ENCODE results near the gene CNTNAP5.

CNTNAP5 gene

DNA sequence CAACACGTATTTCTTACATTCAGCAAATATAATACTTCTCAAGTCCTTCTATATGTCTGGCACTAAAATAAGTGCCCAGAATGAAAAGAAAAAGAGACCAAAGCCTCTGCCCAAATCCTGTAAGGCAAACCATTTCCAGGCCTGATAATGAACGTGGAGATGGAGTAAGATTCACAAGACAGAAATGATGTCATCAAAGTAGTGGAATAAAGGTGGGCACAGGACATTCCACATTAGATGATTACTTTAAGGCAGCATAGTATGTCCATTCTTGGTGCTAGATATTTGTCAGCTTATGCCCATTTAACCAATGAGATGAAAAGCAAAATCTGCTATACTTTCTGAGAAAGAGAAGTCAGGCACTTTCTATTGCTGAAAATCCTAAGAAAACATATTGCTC, 38.5 kb downstream of the CNTNAP5 start:
- DNase-seq (ENCODE audit: low read depth): no peak

DNA sequence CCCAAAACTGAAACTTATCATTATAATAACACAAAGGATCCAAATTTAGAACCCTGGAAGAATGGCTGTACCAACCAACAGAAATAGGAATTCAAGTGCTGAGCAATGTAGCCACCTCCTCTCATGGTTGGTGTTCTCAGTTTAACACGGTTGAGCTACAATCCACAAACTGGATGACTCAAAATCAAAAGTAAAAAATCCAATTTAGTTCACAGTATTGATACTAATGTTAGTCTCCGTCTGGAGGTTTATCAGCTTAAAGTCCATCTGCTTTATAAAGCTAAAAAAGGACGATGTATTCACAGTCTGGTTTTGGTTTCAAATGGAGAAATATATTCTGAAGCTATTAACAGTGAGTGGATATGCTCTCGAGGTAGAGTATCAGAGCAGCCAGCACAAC, 40.5 kb downstream of the CNTNAP5 start:
- no peak for DNase-seq (ENCODE audit: low read depth)

DNA sequence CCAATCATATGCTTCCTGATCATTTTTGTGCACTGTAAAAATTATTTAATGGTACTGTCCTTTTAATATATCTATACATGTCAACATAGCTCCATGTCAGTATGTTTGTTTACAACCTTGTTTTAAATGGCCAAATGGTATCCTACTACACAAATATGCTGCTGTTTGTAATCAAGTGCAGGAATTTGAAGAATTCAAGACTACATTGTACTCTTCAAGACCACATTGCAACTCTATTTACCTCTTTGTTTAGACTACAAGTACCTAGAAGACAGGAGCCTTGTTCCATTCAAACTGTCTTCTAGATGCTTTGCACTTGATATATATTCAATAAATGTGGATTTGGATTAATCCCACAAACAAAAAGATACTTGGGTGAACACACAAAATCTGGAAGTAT, 41.7 kb downstream of the CNTNAP5 start:
- DNase-seq (ENCODE audit: low read depth): no peak

DNA sequence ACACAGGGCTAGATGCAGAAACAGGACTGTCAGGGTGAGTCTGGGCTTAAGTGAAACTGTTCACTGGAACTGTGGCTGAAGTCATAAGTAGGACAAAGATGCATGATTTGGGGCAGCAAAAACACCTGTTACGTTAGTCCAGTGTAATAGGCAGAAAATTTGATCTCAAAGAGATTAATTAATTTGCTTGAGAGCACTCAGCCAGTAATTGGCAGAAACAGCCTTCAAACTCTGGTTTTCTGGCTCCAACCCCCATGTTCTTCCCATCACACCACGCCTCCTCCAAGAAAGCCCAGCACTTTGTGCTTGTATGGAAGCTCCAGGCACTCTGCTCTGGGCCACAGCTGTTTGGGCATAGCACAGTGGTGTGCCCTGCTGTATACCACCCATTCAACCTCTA, 54.0 kb downstream of the CNTNAP5 start:
- no peak for DNase-seq (ENCODE audit: low read depth)

DNA sequence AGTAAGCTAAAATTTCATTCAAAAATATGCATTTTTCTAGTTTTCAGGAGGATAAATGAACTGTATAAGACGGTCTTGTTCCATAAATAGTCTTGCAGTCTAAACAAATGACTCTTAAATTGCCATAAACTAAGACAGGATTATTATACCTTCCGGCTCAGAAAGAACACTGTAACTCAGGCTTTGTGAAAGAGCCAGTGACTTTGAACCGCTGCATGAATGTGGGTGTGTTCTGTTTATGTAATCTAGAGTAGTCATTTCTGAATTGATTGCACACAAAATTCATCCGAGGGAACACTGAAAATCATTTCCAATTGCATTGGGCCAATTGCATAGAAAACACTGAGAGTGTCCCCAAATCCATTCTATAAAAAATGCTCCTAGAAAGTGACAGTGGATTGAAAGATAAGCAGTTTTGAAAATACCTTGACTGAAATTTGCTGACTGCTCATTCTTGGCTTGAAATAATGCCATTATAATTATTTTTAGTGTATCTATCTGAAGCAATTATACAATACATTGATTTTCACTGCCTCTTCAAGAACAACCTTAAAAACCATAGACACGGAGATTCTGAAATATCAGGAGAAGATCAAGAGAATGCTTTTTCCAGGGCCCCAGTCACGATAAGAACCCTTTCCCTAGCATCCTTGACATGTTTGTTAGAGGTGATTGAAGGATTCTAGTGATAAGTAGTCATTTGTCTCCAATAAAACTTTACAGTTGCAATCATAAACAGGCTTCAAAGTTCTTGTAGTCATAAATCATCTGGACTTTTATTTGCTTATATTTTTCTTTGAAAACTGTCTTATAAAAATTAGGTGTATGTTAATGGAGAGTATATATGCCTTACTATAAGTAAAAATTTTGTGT, 55.4 kb downstream of the CNTNAP5 start:
- DNase-seq (ENCODE audit: low read depth): no peak

DNA sequence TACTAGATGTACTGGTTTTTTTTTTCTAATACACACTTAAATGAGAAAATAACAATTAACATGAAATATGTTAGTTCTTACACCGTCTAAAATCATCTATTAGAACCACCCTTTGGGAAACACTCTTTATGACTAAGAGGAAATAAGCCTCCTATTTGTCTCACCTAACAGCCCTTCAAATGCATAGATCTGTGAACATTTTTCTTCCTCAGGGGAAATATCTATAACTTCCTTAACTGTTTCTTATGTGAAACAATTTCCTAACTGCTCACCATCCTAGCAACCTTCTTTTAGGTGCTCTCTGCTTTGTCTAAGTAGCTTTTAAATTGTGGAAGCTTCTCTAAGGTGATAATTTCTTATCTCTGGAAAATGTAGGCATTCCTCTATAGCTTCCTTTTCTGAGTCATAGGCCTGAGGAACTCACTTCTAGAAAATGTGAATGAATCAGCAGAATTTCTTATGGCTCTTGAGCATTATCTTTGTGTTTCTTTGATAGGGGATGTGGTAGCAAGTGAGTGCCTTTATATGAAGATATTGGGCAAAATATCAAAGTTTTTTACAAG, 56.1 kb downstream of the CNTNAP5 start:
- no peak for DNase-seq (ENCODE audit: low read depth)

DNA sequence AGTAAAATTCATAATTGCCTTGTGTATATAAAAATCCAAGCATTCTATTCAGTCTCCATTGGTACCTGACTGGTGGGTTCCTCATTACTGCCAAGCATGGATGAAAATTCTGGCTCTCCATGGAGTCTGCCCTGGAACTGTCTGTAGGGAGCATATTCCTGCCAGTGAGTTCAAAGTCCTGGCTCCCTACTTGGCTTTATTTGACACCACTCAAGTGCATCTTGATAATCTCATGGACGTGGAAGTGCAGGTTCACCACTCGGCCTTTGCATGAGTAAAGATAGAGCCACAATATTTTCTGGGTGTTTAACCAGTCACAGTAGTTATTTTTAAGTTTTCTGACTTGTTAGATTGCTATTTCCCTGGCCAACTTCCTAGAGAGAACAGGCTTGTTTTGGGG, 63.5 kb downstream of the CNTNAP5 start:
- no peak for DNase-seq (ENCODE audit: low read depth)

DNA sequence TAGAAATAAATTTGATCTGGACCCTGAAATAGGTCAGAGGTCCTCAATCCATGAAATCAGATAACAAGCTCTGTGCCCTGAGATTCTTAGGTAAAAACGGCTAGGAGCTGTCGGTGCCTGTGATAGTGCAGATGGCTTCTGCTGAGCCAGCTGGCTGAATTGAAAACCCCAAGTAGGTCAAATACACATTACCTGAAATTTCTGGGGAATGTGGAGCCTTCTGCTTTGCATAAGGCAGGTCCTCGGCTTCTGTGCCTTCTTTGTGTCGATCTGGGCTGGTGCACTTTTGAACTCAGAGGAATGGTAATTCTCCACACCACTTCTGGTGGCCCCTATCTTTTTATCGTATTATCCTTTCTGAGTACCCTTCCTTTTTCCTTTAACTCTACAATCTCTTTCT, 66.6 kb downstream of the CNTNAP5 start:
- DNase-seq (ENCODE audit: low read depth): no peak

DNA sequence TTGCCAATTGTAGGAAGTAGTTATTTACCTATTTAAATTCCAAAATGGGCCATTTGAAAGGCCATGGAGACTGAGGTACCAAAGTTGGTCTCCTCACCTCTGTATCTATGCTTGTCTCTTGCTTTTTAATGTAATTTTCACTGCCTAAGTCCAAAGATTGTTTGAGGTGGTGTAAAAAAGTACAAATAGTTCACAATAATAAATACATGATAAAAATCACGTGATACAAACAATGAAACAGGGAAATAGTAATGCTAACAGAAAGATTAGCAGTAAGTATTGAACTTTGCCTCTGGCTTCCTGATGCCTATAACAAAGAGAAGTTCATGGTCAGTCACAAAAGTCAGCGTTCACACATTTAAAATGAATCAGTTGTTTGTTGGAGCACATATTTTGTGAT, 67.6 kb downstream of the CNTNAP5 start:
- DNase-seq (ENCODE audit: low read depth): no peak

DNA sequence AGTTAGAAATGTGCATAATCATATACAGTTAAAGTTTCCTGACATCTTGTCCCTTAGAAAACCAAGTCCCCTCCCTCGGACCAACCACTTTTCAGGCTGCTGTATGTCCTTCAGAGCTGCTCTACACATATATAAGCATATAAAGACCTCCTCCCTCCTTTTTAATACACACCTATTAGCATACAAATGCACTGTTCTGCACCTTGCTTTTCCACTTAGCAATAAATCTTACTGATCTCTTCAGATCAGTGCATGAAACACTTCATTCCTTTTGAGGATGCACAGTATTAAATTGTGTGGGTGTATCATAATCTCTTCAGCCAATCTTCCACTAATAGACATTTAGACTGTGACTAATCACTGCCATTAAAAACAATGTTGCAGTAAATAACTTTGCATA, 79.8 kb downstream of the CNTNAP5 start:
- no peak for DNase-seq (ENCODE audit: low read depth)

DNA sequence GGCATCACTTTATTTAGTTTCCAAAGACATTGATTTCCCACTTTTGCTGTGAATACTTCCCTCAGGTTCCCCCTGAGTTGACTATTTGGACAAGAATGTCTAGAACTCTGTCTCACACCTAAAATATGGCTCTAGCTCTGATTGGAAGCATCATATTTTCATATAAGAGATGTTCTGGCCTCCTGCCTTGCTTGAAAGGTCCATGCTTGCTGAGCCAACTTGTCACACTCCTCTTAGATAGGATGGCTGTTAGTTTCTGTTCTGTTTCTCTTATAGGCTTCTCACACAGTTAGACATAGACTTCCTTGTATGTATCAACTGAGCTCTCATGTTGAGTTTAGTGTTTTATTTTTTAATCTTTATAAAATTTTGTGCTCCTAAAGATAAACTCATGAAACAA, 87.1 kb downstream of the CNTNAP5 start:
- no peak for DNase-seq (ENCODE audit: low read depth)

DNA sequence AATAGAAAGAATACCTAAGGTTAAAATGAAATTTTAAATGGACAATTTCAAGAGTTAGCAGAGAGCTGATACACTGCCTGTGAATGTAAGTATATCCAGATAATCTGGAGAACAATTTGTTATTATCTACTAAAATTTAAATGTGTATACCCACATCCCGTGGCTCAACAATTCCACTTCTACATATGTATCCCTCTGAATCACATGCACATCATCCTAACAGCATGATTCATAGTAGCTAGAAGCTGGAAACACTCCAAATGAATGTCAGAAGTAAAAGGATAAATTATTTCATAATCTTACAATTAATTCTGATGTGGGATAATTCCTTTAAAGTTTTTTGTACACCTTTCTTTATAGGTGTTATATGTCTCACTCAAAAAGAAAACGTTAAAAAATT, 87.9 kb downstream of the CNTNAP5 start:
- DNase-seq (ENCODE audit: low read depth): no peak

DNA sequence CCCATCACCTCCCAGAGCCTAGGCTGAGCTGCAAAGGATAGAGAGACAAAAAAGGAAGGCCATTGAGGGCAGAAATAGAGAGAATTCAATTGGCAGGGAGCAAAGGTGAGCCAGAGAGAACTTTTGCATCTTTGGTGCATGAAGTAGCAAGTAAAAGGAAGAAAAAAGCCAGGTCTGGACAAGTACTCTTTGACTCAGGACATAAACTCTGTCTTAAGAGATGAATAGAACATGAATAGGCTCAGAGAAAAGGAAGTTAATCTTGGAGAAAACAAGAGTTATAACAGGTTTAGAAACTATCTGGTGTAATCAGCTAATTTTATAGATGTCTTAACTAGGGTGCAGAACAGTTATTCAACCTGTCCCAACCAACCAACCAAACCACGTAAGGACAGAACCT, 95.2 kb downstream of the CNTNAP5 start:
- DNase-seq (ENCODE audit: low read depth): no peak

DNA sequence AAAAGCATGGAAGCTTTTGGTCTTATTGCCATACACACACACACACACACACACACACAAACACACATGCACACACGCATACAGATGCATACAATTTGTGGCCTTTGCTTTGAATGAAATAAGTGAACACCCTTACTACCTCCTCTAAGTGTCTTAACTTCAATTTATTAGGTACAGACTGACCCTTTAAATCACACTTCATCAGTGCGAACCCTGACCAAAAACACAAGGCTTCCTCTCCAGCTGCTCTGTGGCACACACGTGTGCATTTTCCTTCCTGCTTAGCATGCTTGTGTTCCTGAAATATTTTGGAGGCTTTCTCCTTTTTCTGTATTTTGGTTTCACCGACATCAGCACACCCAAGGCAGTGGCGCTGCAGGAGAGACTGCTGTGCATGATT, 96.0 kb downstream of the CNTNAP5 start:
- DNase-seq (ENCODE audit: low read depth): no peak

DNA sequence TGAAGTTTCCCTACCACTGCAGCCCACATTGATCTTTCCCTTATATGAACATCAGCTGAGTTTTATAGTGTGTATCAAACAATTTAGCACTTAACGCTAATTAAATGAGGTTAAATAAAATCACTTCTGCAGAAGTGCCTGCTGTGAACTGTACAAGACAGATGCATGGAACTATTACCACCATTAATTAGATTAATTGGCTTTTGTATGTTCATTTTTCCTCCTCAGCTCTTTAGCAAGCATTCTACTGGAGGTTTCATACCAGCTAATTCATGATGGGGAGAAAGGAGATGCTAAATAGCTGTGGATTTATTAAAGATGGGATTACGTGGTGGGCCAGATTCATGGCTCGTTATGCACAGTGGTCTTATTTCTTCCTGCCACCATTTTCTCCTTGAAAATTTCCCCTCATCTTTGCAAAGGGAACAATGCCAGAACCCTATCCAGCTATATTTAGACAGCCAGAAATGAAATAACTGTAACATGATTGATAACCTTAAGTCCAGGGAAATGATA, 96.7 kb downstream of the CNTNAP5 start:
- DNase-seq (ENCODE audit: low read depth): no peak

DNA sequence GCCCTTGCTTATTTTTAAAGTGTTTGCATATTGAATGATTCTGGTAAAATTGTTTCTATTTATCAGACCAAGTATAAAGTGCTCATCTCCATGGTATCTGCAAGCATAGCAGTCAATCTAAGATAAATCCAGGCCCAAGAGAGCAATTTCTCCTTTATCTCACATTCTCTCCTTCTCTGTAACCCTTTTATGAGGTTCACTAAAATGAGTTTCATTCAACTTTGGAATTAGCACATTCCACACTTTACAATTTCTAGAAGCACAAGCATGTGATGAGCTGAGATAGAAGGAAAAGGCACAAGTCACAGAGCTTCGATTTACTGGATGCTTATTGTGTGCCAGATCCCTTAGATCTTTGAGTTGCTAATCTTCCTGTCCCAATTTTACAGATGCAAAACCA, 97.3 kb downstream of the CNTNAP5 start:
- no peak for DNase-seq (ENCODE audit: low read depth)

DNA sequence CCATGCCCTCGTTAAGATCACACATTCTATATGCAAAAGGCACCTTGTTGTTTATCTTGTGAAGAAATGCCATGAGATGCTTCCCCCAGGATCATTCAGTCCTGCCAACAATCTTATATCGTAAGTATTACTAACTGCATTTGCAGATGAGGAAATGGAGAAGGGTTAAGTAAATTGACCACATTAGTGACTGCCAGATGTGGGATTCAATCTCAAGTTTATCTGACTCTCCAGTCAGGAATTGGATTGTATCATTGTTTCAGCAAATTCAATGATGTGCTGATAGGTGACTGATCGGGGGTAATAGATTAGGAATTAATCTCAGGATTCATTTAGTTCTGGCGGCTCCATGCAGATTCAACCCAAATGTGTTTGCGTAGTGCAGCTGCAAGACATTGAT, 106.2 kb downstream of the CNTNAP5 start:
- no peak for DNase-seq (ENCODE audit: low read depth)

DNA sequence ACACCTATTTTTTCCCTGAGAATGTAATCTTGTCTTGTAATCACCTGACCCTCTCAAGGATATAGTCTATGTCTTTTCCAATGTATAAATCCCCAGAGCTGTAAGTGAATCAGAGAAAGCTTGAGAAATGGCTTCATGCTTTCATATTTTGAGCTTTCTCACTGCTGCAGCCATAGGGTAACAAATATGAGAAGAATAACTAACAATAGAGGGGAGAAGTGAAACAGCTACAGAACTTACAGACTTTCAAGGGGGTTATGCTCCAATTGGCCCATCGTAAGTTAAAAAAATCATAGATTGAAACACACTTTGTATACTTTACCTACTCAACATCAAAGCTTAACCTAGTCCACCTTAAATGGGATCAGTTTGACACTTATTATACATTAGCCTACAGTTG, 111.0 kb downstream of the CNTNAP5 start:
- no peak for DNase-seq (ENCODE audit: low read depth)

DNA sequence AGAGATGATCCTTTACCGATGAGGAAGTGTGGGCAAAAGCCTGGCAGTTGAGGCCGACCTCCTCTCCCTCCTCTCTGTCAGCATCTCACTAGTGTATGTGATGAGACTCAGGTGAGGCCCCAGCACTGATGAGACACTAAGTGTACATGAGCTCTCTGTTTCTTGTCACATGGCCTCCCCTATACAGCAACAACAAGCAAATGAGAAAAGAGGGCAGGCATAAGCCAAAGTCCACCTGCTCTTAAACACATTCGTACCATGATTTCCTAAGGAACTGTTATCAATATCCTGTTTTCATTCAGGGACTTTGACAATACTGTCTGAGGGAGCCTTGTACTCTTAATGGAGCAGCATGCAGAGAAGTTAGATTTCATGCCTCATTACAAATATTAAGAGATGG, 113.0 kb downstream of the CNTNAP5 start:
- no peak for DNase-seq (ENCODE audit: low read depth)

DNA sequence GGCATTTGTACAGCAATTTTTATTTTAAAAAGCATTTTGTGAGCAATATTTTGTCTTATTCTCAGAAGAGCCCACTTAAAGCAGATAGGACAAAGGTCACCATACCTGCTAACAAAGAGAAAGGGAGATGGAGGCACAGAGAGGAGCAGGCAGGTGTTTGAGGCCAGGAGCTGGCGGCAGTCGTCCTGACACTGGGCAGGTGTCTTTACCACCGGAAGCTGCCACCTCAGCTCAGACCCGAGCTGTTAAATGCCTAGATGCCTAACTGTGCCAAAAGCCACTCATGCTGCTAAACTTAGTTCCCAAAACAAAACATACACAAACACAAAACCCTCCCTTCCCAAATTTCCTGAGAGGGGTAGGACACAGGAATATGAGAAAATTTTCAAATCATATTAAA, 120.9 kb downstream of the CNTNAP5 start:
- DNase-seq (ENCODE audit: low read depth): no peak

DNA sequence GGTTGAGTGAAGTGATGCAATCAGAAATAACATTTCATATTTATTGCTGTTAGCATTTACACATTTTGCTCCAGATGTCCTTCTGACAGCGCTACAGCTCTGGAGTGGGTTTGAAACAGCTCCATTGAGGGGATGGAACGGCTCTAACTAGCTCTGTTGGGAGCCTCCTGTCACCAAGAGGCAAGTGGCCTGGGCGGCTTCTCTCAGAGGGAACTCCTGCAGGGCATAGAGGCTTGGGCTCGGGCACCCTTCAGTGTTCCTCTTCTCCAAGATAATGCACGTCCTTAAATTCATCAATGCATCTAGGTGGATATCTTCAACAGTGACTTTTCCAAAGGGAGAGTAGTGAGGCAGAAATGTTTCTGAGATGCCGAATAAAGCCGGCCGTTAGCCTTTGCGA, 122.5 kb downstream of the CNTNAP5 start:
- no peak for DNase-seq (ENCODE audit: low read depth)

DNA sequence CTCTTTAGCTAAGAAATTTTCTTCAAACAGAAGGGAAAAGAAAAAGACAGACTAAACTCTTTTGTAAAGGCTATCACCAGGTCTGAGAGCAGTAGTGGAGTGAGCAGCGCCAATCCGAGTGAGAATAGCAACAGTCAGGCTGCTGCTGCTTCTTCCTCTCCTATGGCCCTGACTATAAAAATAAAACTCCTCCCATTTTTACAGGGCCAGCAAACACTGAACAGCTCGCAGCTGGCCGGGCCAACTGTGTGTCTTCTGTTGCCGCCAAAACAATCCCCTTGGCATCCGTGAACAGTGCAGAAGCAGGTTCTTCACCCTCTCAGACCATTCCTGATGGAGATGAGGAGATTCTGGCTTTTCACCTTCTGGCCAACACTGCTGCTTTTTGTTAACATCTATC, 124.5 kb downstream of the CNTNAP5 start:
- DNase-seq (ENCODE audit: low read depth): no peak

DNA sequence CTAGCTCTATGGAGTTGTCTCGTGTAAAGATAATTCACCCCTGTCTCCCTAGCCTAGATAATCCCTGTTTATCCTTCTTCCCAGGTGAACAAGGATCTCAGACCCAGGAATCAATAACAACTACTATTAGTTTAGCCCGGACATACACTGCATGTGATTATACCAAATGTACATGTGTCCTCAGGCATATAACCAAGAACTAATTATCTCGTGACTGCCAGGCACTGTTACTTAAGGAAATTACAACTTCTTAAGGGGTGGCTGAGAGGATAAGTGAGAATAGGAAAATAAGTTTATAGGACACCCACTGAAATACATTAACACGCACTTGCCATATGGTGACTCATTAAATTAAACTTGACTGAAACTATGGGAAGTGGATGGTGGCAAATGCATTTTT, 126.6 kb downstream of the CNTNAP5 start:
- DNase-seq (ENCODE audit: low read depth): no peak

DNA sequence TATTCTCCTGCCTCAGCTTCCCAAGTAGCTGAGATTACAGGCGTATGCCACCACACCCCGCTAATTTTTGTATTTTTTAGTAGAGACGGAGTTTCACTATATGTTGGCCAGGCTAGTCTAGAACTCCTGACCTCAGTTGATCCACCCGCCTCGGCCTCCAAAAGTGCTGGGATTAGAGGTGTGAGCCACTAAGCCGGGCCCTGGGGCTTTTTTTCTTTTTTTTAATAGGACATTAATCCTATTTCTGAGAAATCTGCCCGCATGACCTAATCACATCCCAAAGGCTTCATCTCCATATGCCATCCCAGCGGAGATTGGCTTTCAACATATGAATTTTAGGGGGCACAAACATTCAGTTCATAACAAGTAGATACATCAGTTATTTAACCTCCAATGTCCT, 128.6 kb downstream of the CNTNAP5 start:
- no peak for DNase-seq (ENCODE audit: low read depth)

Data from T-helper 22 cell (primary cell).